ENCODE data around the gene VEGFA.

DNA sequence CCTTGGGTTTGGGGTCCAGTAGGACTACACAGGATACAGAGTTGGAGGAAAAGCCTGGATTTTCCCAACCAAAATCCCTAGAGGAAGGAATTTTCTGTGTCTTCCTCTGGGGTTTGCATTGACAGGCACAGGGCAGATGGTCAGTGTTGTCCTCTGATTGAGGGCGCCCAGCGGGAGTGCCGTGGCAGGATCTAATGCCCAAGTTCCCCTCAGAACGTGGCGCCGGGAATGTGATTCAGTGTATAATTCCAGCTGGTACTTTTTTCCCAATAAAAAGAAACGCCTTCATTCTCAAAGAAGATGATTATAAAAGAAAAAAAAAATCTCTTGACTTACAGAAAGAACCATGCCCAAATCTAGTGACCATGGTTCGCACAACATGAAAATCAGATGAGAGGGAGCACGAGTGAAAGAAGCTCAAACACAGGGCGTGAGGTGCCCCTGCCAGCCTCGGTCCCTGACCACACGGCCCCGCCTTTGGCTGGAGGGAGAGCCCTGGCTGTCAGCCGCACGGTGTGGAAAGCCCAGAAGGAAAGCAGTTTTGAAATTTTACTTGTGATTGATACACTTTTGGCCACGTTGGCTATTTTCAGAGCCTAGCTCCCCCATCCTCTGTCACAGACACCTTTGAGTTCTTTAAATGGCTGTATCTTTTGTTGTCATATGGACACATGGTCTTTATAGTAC, 31.6 kb downstream of the VEGFA start:
- TF ChIP-seq, protein P1, sequence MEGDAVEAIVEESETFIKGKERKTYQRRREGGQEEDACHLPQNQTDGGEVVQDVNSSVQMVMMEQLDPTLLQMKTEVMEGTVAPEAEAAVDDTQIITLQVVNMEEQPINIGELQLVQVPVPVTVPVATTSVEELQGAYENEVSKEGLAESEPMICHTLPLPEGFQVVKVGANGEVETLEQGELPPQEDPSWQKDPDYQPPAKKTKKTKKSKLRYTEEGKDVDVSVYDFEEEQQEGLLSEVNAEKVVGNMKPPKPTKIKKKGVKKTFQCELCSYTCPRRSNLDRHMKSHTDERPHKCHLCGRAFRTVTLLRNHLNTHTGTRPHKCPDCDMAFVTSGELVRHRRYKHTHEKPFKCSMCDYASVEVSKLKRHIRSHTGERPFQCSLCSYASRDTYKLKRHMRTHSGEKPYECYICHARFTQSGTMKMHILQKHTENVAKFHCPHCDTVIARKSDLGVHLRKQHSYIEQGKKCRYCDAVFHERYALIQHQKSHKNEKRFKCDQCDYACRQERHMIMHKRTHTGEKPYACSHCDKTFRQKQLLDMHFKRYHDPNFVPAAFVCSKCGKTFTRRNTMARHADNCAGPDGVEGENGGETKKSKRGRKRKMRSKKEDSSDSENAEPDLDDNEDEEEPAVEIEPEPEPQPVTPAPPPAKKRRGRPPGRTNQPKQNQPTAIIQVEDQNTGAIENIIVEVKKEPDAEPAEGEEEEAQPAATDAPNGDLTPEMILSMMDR (IDR thresholded peaks at IDR 0.05) = no peak
- TF ChIP-seq POLR2AphosphoS5 (IDR thresholded peaks at IDR 0.05) = no peak
